Stimulated activated naive CD8-positive, alpha-beta T cell treated with anti-CD3 and anti-CD28 coated beads, Interleukin-15, Interleukin-2, amounts not matched to agents 100 U/mL and 50 U/mL, for 24 hours (primary cell): ENCODE results near the gene ZNF526.
"Not testable (repeated sequence)": the region's sequence is repeated elsewhere in the genome, so short reads cannot be mapped to it uniquely, and the experiment has no call there.

Experiments used
- ATAC-seq: fragments of 150-1000 bp; cut with Tn5 transposase; one replicate; pipeline ENCODE4 v1.10.0; 2021
- DNase-seq: peaks from one replicate; pipeline ENCODE4 v3.0.0; 2021

The ZNF526 gene

GRCh38 chr19:42266928-42267603 is 47.0 kb downstream of the ZNF526 start:
- DNase-seq, ATAC-seq: not testable (repeated sequence)

GRCh38 chr19:42267644-42268141 is 47.6 kb downstream of the ZNF526 start:
- no peak for ATAC-seq
- no peak for DNase-seq

- DNase-seq: peak; percentile 98
- ATAC-seq: peak; percentile 64
These were observed 48.1 kb downstream of the ZNF526 start for GRCh38 chr19:42268142-42268703.

- DNase-seq: peak; percentile 99
- peak; percentile 91 for ATAC-seq
These were observed 48.8 kb downstream of the ZNF526 start, which contains the start of gene CIC for GRCh38 chr19:42268704-42269477. Gene CIC, plus strand, starts transcription at chr19:42269252. Its CDS starts 2,532 bp downstream, at chr19:42271784.

- ATAC-seq (no peak), DNase-seq (no peak)
These were observed 49.6 kb downstream of the ZNF526 start for GRCh38 chr19:42269478-42270345.

- DNase-seq (peak; percentile 75), ATAC-seq (peak; percentile 6)
These were observed 50.4 kb downstream of the ZNF526 start for GRCh38 chr19:42270346-42271044.

- DNase-seq (no peak), ATAC-seq (no peak)
These were observed 50.9 kb downstream of the ZNF526 start for GRCh38 chr19:42271045-42271419.

- ATAC-seq: no peak
- DNase-seq: no peak
These were observed 51.9 kb downstream of the ZNF526 start for GRCh38 chr19:42271861-42272534.

- no peak for ATAC-seq
- no peak for DNase-seq
These were observed 52.4 kb downstream of the ZNF526 start for GRCh38 chr19:42272535-42272897.

- ATAC-seq: no peak
- no peak for DNase-seq
These were observed 52.9 kb downstream of the ZNF526 start for GRCh38 chr19:42272989-42273406.

- DNase-seq (no peak), ATAC-seq (no peak)
These were observed 53.4 kb downstream of the ZNF526 start for GRCh38 chr19:42273407-42274064.

- DNase-seq (no peak), ATAC-seq (no peak)
These were observed 54.1 kb downstream of the ZNF526 start for GRCh38 chr19:42274065-42274682.

GRCh38 chr19:42275103-42275502 is 55.0 kb downstream of the ZNF526 start:
- ATAC-seq (no peak), DNase-seq (no peak)

GRCh38 chr19:42275517-42275916 is 55.4 kb downstream of the ZNF526 start:
- ATAC-seq (no peak), DNase-seq (no peak)

- no peak for ATAC-seq
- no peak for DNase-seq
These were observed 56.2 kb downstream of the ZNF526 start for GRCh38 chr19:42276284-42276683.

- peak; percentile 17 for ATAC-seq
- no peak for DNase-seq
These were observed 56.7 kb downstream of the ZNF526 start for GRCh38 chr19:42276821-42277220.
